Left cardiac atrium (tissue), 4 donors: ENCODE data around the gene SPATA9. TPM values are rescaled to one million over a fixed set of nuclear protein-coding genes. Genes with fewer than 3 reads are reported as not detected.

Experiments
- ATAC-seq, 2 donors: fragments of 200-7000 bp; cut with Tn5 transposase; one replicate each; pipeline ENCODE4 v1.9.1; 2020; ENCODE audit warnings: mild to moderate bottlenecking in 2 of 2, moderate library complexity in 2 of 2
- DNase-seq: peaks from one replicate; pipeline ENCODE4 v3.0.0-alpha.2; 2020
- intact Hi-C, 2 donors: fragments of 100-400 bp; cut with DNase I; formaldehyde crosslinking; loops; one replicate each; pipeline versions ENCODE4 v1.14.1 to v1.15.1; 2022 to 2023
- long read RNA-seq: library from polyadenylated mRNA; unstranded; transcript quantifications from one replicate; pipeline ENCODE4 v2.0.0, GENCODE V29; 2021
- total RNA-seq, 2 donors: library from RNA; stranded (reverse); fragmentation: NEBNext Ultra II Directional; extraction: Animal tissue kit (Norgen Biotek cat#: 25700); gene quantifications; one replicate each; pipeline ENCODE4 v1.2.1, GENCODE V29; 2021
- donor health status: DM: no; HTN: yes; CAD: no.
- donor health status: DM: no; HTN: yes; CAD: no; lungs with severe emphysema.
- donor health status: DM: yes; HTN: yes; CAD: no.
- donor health status: Dilated cardiomyopathy.

The SPATA9 gene, protein sequence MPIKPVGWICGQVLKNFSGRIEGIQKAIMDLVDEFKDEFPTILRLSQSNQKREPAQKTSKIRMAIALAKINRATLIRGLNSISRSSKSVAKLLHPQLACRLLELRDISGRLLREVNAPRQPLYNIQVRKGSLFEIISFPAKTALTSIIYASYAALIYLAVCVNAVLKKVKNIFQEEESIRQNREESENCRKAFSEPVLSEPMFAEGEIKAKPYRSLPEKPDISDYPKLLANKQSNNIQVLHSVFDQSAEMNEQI
- total RNA-seq, result under 1 TPM; 0.21 to 0.47 TPM
- long read RNA-seq, result 0 reads

DNA sequence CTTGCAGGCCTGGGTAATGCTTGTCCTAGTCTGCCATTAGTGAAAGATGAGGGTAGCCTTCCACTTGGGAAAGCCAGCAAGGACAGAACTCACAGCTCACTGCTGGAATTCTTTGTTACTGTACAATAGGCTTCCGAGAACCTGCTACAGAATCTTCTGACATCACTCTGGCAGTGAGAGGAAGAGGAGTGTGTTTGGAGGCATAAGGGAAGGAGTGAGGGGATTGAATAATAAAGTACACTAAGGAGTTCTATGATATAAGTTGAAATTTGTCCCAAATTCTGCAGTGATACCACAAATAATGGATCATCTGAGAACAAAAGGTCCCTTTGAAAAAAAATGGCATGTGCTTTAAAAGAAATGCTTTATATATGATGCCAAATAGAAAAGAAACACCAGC is at the start of gene SPATA9:
TSS of gene SPATA9 (minus strand) at position 101 of the 400 bp plus-strand sequence. CDS start 137 bp downstream, outside the sequence.
- intact Hi-C loops, result no loop called here
- DNase-seq (no peak), ATAC-seq (no peak)

DNA sequence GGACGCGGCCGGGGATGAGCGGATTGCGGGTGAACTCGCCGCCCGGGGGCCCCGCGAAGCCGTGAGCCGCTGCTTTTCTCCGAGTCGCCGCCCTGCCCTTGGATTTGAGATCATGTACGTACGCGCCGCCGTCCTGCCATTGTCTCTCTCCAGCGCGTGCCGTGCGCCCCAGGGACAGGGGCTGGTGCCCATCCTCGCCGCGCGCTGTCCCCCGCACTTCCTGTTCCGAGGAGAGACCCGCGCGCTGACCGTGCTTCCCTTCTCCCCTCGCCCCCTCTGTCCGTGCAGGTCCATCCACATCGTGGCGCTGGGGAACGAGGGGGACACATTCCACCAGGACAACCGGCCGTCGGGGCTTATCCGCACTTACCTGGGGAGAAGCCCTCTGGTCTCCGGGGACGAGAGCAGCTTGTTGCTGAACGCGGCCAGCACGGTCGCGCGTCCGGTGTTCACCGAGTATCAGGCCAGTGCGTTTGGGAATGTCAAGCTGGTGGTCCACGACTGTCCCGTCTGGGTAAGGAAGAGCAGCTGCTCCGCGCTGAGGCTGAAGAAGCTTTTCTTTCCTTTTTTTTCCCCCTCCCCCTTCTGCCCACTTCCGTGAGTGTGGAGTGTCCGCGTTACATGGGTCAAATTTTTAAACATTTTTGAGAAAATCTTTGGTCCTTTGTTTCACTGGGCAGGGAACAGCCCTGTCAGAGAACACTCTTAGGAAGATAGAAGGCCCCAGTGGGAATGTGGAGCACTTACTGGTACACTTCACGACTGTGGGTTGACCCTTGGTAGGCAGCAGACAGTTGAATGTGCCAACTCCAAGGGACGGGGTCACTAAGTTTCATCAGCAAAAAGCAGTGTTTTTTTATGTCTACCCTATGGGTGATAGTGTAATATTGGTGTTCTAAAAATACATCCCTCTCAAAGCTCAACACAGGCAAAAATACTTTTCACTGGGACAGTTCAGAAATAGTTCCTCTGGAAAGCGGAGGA is 49.1 kb upstream of the SPATA9 start:
- peak; percentile 61 for DNase-seq
- intact Hi-C loops, result loop anchor here (5.0 kb wide), 2 partner anchors 70 to 85 kb away; partner anchors contain the start of gene RFESD (in 2 of the 2)
- peak; percentile 34 to 39 for ATAC-seq

DNA sequence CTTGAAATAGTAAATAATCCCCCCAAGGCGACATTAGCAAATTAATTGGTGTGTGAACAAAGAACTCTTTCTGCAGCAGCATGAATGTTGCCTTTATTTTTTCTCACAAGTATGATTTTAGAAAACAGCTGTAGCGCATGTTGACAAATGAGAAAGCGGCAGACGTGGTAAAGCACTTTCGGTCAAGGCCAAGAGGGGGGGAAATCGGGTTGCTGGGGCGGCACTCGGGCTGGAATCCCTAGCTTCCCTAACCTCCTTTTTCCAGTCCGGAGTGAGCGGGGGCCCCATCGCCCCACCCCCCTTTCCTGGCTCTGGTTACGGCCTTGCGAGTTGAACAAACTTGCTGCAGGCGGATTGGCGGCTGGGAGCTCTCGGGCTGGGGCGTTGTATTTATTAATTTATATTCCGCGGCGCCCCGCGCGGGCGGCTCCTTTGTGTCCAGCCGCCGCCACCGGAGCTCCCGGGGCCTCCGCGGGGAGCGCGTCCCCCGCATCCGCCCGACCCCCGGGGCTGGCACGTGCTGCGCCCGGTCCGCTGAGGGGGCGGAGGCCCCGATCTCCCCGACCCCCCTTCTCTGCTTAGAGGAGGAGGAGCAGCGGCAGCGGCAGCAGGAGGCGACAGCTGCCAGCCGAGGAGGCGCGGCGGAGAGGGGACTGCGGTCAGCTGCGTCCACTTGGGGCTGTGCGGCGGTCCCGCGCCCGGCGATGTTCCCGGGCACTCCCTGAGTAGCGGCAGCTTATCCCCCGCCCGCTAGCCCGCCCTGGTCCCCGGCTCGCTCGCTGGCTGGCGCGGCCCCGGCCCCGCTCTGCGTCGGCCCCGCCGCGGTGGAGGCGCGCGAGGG is 48.2 kb upstream of the SPATA9 start, which contains the start of gene RHOBTB3:
TSS of gene RHOBTB3 (plus strand) at position 607 of the 841 bp plus-strand sequence. CDS start 347 bp downstream, outside the sequence.
- ATAC-seq (peak; percentile 82 to 83), DNase-seq (peak; percentile 92)
- intact Hi-C loops, result loop anchor here (5.0 kb wide), 2 partner anchors 69 to 84 kb away; partner anchors contain the start of gene RFESD (in 2 of the 2)

GRCh38 chr5:95730011-95730700 is 47.4 kb upstream of the SPATA9 start:
- no peak for DNase-seq
- intact Hi-C loops, result loop anchor here (5.0 kb wide), 2 partner anchors 68 to 83 kb away; partner anchors contain the start of gene RFESD (in 2 of the 2)
- ATAC-seq, result no peak

DNA sequence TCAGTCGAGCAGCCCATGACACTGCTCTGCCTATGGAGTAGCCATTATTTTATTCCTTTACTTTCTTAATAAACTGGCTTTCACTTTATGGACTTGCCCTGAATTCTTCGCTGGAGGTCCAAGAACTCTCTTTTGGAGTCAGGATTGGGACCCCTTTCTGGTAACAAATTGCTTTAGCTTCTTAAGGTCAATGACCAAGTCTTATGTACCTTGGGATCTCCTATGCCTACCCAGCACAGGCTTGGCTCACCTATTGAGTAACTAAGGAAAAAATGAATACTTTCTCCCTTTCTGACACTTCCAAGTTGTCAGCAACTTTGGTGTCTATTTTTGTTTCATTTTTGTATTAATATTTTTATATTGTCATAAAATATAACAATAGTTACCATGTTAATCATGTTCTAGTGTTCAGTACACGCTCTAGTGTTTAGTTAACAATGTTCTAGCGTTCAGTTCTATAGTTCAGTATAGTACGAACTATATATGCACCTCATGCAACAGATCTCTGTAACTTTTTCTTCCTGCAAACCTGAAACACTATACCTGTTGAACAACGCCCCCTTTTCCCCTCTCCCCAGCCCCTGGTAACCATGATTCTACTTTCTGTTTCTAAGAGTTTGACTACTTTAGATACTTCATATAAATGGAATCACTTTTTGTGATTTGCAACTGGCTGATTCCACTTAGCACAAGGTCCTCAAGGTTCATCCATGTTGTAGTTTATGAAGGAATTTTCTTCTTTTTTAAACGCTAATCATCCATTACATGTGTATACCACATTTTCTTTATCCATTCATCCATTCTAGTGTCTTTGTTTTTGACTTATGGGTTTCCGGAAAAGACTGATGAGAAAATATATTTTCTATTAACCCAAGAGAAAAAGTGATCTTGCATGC is 46.6 kb upstream of the SPATA9 start:
- intact Hi-C loops, result loop anchor here (5.0 kb wide), 2 partner anchors 67 to 82 kb away; partner anchors contain the start of gene RFESD (in 2 of the 2)
- DNase-seq (no peak), ATAC-seq (no peak)

- ATAC-seq, result no peak
- intact Hi-C loops, result no loop called here
- DNase-seq, result no peak
These were observed 45.8 kb upstream of the SPATA9 start for GRCh38 chr5:95728494-95729114.

DNA sequence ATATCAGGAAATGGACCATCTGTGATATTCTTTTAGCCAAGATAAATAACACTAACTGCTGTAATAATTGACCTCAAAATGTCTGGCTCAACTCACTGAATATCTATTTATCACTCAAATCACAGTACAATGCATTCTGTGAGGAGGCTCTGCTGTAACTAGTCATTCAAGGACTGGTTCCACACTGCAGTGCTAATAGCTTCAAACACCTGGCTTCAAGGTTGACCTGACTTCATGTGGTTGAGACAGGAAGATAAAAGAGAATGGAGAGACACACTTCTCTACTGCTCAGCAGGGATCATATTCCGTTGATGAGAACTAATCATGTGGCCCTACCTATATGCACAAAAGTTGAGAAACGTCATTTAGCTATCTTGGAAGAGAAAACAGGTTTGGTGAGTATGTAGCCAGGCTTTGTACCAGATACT is 45.0 kb upstream of the SPATA9 start:
- ATAC-seq (no peak), DNase-seq (no peak)
- intact Hi-C loops, result no loop called here

GRCh38 chr5:95726811-95727763 is 44.3 kb upstream of the SPATA9 start:
- intact Hi-C loops, result no loop called here
- ATAC-seq, result no peak

GRCh38 chr5:95725937-95726810 is 43.4 kb upstream of the SPATA9 start:
- no peak for DNase-seq
- ATAC-seq, result no peak
- intact Hi-C loops, result no loop called here

More at GRCh38 chr5:95726811-95727763, 44.3 kb upstream of the SPATA9 start:
- DNase-seq, result no peak

- DNase-seq (no peak), ATAC-seq (no peak)
- intact Hi-C loops, result no loop called here
These were observed 42.5 kb upstream of the SPATA9 start for GRCh38 chr5:95725071-95725820.

GRCh38 chr5:95723632-95724369 is 41.0 kb upstream of the SPATA9 start:
- peak; percentile 64 to 87 for ATAC-seq
- intact Hi-C loops, result no loop called here
- peak; percentile 44 for DNase-seq

GRCh38 chr5:95721582-95722295 is 38.9 kb upstream of the SPATA9 start:
- DNase-seq (no peak), ATAC-seq (no peak)
- intact Hi-C loops, result no loop called here
